ENCODE results near the gene KCNT1.

The KCNT1 gene

DNA sequence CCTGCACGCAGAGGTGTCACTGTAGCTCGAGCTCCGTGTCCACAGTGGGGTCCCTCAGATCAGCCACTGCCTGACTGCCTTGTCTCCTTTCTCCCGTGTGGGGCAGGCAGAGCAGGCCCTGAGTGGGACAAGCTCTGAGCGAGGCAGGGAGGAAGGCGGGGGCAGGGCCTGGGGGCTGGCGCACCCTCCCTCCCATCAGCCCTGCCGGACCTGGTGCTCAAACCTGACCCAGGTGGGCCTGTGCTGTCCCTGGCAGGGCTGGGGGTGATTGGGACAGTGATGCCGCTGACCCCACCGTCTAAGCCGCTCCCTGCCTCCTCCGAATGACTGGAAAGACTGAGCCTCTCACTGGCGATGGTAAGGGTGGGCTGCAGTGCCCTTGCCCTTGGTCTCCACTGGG, 60.9 kb downstream of the KCNT1 start:
- no peak overlapping the region for H3K4me3 ChIP-seq (ENCODE audit: low read depth, low read length)
- DNase-seq (ENCODE audit: low read depth), result no peak
- TF ChIP-seq, protein P1, sequence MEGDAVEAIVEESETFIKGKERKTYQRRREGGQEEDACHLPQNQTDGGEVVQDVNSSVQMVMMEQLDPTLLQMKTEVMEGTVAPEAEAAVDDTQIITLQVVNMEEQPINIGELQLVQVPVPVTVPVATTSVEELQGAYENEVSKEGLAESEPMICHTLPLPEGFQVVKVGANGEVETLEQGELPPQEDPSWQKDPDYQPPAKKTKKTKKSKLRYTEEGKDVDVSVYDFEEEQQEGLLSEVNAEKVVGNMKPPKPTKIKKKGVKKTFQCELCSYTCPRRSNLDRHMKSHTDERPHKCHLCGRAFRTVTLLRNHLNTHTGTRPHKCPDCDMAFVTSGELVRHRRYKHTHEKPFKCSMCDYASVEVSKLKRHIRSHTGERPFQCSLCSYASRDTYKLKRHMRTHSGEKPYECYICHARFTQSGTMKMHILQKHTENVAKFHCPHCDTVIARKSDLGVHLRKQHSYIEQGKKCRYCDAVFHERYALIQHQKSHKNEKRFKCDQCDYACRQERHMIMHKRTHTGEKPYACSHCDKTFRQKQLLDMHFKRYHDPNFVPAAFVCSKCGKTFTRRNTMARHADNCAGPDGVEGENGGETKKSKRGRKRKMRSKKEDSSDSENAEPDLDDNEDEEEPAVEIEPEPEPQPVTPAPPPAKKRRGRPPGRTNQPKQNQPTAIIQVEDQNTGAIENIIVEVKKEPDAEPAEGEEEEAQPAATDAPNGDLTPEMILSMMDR (conservative IDR thresholded peaks at IDR 0.05; ENCODE audit: low read depth, low read length), result no peak

DNA sequence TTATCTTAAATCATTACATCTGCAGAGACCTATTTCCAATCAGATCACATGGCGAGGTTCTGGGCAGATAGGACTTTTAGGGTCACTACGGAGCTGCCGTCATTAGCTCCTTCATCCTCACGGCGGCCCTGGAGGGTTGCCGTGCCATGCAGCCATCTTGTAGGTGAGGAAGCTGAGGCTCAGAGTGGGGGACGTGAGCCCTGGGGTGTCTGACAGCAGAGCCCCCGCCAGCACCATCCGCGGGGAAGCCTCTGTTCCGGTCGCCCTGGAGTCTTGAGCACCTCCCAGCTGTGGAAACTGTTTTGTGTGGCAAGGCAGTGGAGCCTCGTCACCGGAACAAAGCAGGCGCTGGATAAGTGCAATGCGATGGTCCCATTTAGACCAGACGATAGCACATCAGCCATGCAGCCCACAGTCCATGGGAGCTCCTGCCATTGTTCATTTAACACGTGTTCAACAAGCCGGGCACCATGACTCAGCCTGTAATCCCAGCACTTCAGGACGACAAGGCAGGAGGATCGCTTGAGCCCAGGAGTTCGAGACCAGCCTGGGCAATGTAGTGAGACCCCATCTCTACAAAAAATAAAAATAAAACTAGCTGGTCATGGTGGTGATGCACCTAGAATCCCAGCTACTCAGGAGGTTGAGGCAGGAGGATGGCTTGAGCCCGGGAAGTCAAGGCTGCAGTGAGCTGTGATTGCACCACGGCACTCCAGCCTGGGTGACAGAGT, 61.9 kb downstream of the KCNT1 start:
- TF ChIP-seq, protein P1 (conservative IDR thresholded peaks at IDR 0.05; ENCODE audit: low read depth, low read length), result no peak
- no peak for DNase-seq (ENCODE audit: low read depth)
- no peak overlapping the region for H3K4me3 ChIP-seq (ENCODE audit: low read depth, low read length)

DNA sequence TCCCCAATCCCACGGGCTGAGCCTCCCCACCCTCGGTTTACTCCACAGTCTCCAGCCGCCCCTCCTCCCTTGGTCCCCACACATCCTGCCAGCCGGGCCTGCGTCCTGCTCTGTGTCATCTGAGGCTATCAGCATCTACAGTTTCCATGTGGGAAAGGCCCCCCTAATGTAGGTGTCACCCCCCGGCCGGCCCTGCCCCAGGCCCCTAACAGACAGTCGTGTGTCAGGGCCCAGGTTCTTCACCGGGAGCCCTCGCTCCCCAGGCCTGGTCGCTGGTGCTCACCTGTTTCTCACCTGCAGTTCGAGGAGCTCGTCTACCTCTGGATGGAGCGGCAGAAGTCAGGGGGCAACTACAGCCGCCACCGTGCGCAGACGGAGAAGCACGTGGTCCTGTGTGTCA, 62.7 kb downstream of the KCNT1 start:
- DNase-seq (ENCODE audit: low read depth), result no peak
- no peak overlapping the region for H3K4me3 ChIP-seq (ENCODE audit: low read depth, low read length)
- TF ChIP-seq, protein P1 (conservative IDR thresholded peaks at IDR 0.05; ENCODE audit: low read depth, low read length), result no peak

DNA sequence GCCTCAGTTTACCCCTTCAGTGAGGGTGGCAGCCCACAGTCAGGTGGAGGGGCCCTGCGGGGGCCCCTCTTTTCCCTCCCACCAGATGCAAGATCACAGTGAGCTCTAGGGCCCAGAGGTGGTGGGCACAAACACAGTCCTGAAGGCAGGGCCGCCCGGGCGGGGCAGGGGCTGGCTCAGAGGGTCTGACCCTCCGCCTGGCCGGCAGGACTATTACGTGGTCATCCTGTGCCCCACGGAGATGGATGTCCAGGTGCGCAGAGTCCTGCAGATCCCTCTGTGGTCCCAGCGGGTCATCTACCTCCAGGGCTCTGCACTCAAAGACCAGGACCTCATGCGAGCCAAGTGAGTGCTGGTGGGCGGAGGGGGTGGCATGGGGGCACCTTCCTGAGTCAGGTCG, 63.4 kb downstream of the KCNT1 start:
- no peak overlapping the region for H3K4me3 ChIP-seq (ENCODE audit: low read depth, low read length)
- TF ChIP-seq, protein P1 (conservative IDR thresholded peaks at IDR 0.05; ENCODE audit: low read depth, low read length), result no peak
- no peak for DNase-seq (ENCODE audit: low read depth)

DNA sequence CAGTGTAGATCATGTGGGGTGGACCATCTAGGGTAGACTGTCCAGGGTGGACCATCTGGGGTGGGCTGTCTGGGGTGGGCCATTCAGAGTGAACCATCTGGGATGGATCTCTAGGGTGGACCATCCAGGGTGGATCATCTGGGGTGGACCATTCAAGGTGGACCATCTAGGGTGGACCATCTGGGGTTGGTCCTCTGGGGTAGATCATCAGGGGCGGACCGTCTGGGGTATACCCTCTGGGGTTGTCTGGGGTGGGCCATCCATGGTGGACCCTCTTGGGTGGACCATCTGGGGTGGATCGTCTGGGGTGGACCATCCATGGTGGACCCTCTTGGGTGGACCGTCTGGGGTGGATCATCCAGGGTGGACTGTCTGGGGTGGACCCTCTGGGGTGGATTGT, 64.3 kb downstream of the KCNT1 start:
- TF ChIP-seq, protein P1 (conservative IDR thresholded peaks at IDR 0.05; ENCODE audit: low read depth, low read length), result no peak
- DNase-seq (ENCODE audit: low read depth), result peak; percentile 5
- H3K4me3 ChIP-seq (ENCODE audit: low read depth, low read length), result no peak overlapping the region

DNA sequence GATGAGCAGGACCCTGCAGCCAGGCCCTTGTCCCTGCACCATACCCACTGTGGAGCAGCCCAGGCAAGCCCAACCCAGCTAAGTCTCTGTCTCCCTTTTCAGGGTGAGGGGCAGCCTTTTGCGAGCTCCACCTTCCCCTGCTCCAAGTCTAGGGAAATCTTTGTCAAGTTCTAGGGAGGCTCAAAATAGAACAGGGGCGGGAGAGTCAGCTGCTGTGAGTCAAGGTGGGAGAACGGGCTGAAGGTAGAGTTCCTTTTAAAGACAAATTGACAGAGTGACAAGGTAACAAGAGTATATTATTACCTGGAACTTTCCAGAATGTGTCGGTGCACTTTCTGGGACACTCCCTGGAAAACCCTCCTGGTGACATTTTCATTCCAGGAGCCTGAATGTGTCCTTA, 64.7 kb downstream of the KCNT1 start:
- DNase-seq (ENCODE audit: low read depth), result no peak
- H3K4me3 ChIP-seq (ENCODE audit: low read depth, low read length), result no peak overlapping the region
- TF ChIP-seq, protein P1 (conservative IDR thresholded peaks at IDR 0.05; ENCODE audit: low read depth, low read length), result no peak

Data from choroid plexus epithelial cell (primary cell).